GM12892 (cell line): ENCODE measurements around the gene P2RY2.

Experiments used
- POLR2A ChIP-seq: IDR thresholded peaks from 2 replicates; pipeline ENCODE4 v1.6.1; 2011; ENCODE audit warnings: low read depth, low read length, control low read depth
- POLR2AphosphoS5 ChIP-seq: IDR thresholded peaks from 2 replicates; pipeline ENCODE4 v1.6.1; 2011; ENCODE audit warnings: low read depth, low read length, control low read depth

GRCh38 chr11:73258104-73259035, 40.3 kb downstream of the P2RY2 start:
- no peak for TF ChIP-seq POLR2A
- no peak for TF ChIP-seq POLR2AphosphoS5
